Endothelial cell of umbilical vein (primary cell): ENCODE results near the gene ADSL. TPM values are rescaled to one million over a fixed set of nuclear protein-coding genes. Genes with fewer than 3 reads are reported as not detected.

Experiments
- BruUV-seq: library from RNA; stranded (reverse); fragments of 400-500 nt; replicated peaks from 2 replicates; lab custom pipeline; 2021; lab: Mats Ljungman, UMichigan
- CTCF ChIA-PET: fragments of 300-600, 350-600 bp; sonication (Branson Sonifier 250); formaldehyde crosslinking; loops from one replicate; lab custom pipeline; 2021; ENCODE audit warnings: antibody characterized with exemption, inconsistent platforms; lab: Charles Lee
- POLR2A ChIA-PET: fragments of 300-600, 350-600 bp; sonication (Branson Sonifier 250); formaldehyde crosslinking; loops from one replicate; lab custom pipeline; 2021; ENCODE audit warnings: antibody characterized with exemption, inconsistent platforms; lab: Charles Lee
- DNase-seq: peaks from one replicate; pipeline ENCODE4 v3.0.0-alpha.2; 2011; ENCODE audit warnings: low read depth, low spot score
- FAIRE-seq: peaks from 2 replicates; lab custom pipeline; 2011; peaks lifted over from hg19 to GRCh38; lab: Jason Lieb, UNC
- H2AFZ ChIP-seq: 2 replicates; pipeline ENCODE4 v1.6.0; 2012; ENCODE audit warnings: low read depth, low read length, control low read depth, inconsistent platforms
- H3K27ac ChIP-seq: 2 replicates; pipeline ENCODE4 v1.5.1; 2011; ENCODE audit warnings: low read depth, mild to moderate bottlenecking, control low read depth, low read length, moderate library complexity; ENCODE audit not compliant: insufficient read depth
- H3K27me3 ChIP-seq, 2 experiments: 2 replicates each; pipeline versions ENCODE4 v1.6.0 to v1.6.1; 2011; ENCODE audit warnings: low read length in 2 of 2, mixed read lengths in 1 of 2; ENCODE audit not compliant: control insufficient read depth in 2 of 2, insufficient read depth in 2 of 2
- H3K36me3 ChIP-seq, 2 experiments: 2 replicates in 1 of 2; 3 replicates in 1 of 2; pipeline ENCODE4 v1.5.1; 2011; ENCODE audit warnings: low read length in 2 of 2, mild to moderate bottlenecking in 1 of 2, moderate library complexity in 1 of 2; ENCODE audit not compliant: control insufficient read depth in 2 of 2, insufficient read depth in 2 of 2; ENCODE audit errors: extremely low read depth in 1 of 2
- H3K4me1 ChIP-seq: 3 replicates; pipeline ENCODE4 v1.5.1; 2011; ENCODE audit warnings: mild to moderate bottlenecking, low read length; ENCODE audit not compliant: control insufficient read depth, insufficient read depth; ENCODE audit errors: extremely low read depth
- H3K4me2 ChIP-seq: 2 replicates; pipeline ENCODE4 v1.6.1; 2011; ENCODE audit warnings: low read length, control low read depth, mixed read lengths; ENCODE audit not compliant: insufficient read depth
- H3K4me3 ChIP-seq, 3 experiments: fragments of 200-600 bp in 1 of 3; sonication (generic), shearing (Covaris generic) in 1 of 3; replicated peaks in 1 of 3; 2 replicates each; pipeline ENCODE4 v1.5.1; 2011 to 2016; ENCODE audit warnings: control low read depth in 3 of 3, low read length in 3 of 3, mild to moderate bottlenecking in 2 of 3, inconsistent platforms in 1 of 3, low read depth in 1 of 3, moderate library complexity in 1 of 3; ENCODE audit not compliant: insufficient read depth in 1 of 3
- H3K79me2 ChIP-seq: 2 replicates; pipeline ENCODE4 v1.6.0; 2012; ENCODE audit warnings: low read length, inconsistent platforms; ENCODE audit not compliant: control insufficient read depth, insufficient read depth
- H3K9ac ChIP-seq: replicated peaks from 2 replicates; pipeline ENCODE3; 2011; ENCODE audit warnings: low read length, control low read depth; ENCODE audit not compliant: insufficient read depth; ENCODE audit errors: extremely low read depth
- H3K9me1 ChIP-seq: replicated peaks from 3 replicates; pipeline ENCODE4 v1.6.0; 2011; ENCODE audit warnings: mild to moderate bottlenecking, low read length; ENCODE audit not compliant: control insufficient read depth, insufficient read depth; ENCODE audit errors: extremely low read depth
- H3K9me3 ChIP-seq: replicated peaks from 2 replicates; pipeline ENCODE4 v1.5.1; 2012; ENCODE audit warnings: low read length, inconsistent platforms; ENCODE audit not compliant: control insufficient read depth, insufficient read depth
- H4K20me1 ChIP-seq: replicated peaks from 2 replicates; pipeline ENCODE3; 2011; ENCODE audit warnings: mild to moderate bottlenecking, low read length; ENCODE audit not compliant: control insufficient read depth, insufficient read depth; ENCODE audit errors: extremely low read depth
- EZH2 ChIP-seq: IDR thresholded peaks from 2 replicates; pipeline ENCODE4 v1.6.1; 2012; ENCODE audit warnings: borderline replicate concordance, low read depth, mild to moderate bottlenecking, moderate library complexity, low read length, inconsistent platforms; ENCODE audit not compliant: severe bottlenecking
- FOS ChIP-seq: IDR thresholded peaks from 2 replicates; pipeline ENCODE4 v1.6.1; 2011; ENCODE audit warnings: mild to moderate bottlenecking, low read length, moderate library complexity, borderline replicate concordance; ENCODE audit not compliant: insufficient read depth
- GATA2 ChIP-seq: IDR thresholded peaks from 2 replicates; pipeline ENCODE4 v1.7.0; 2011; ENCODE audit warnings: low read depth, mild to moderate bottlenecking, moderate library complexity, mixed read lengths, low read length; ENCODE audit not compliant: insufficient read length, insufficient read depth
- JUN ChIP-seq: IDR thresholded peaks from 2 replicates; pipeline ENCODE4 v1.6.1; 2011; ENCODE audit warnings: borderline replicate concordance, low read depth; ENCODE audit not compliant: insufficient read length, insufficient read depth
- MYC ChIP-seq: IDR thresholded peaks from one replicate; pipeline ENCODE4 v1.6.1; 2011; ENCODE audit warnings: mild to moderate bottlenecking, low read depth, low read length
- POLR2A ChIP-seq: IDR thresholded peaks from 2 replicates; pipeline ENCODE4 v1.6.1; 2012; ENCODE audit warnings: low read depth, mild to moderate bottlenecking, control low read depth, low read length
- dilution Hi-C: fragments of 300-500 bp; cut with MboI; formaldehyde crosslinking; loops from one replicate; pipeline ENCODE4 v1.15.0; 2019; ENCODE audit warnings: low sequenced_read_pairs; ENCODE audit not compliant: extremely low pct_ligation_motif_present
- intact Hi-C: fragments of 100-400 bp; cut with micrococcal nuclease; formaldehyde crosslinking; loops from one replicate; pipeline ENCODE4 v1.10.0; 2022
- polyA plus RNA-seq, 4 experiments: library from polyadenylated mRNA; depleted of rRNA in 3 of 4; stranded (reverse) in 3 of 4; unstranded in 1 of 4; fragments of >200 nt; gene quantifications; 2 replicates each; pipeline versions ENCODE4 v1.2.1 to v1.2.3, GENCODE V29; 2011 to 2012; ENCODE audit warnings: missing spikeins in 1 of 4
- total RNA-seq: library from RNA; stranded (reverse); gene quantifications from 2 replicates; pipeline ENCODE4 v1.2.3, GENCODE V29; 2021
- TF ChIP-seq, protein P1 (sequence below), 2 donors: IDR thresholded peaks; 1 replicate in 1 of 2; 2 replicates in 1 of 2; pipeline ENCODE4 v1.5.1; 2011; ENCODE audit warnings: low read length in 2 of 2, mild to moderate bottlenecking in 2 of 2, moderate library complexity in 2 of 2, control low read depth in 1 of 2, inconsistent platforms in 1 of 2, low read depth in 1 of 2; ENCODE audit not compliant: insufficient read depth in 1 of 2; ENCODE audit errors: extremely low read depth in 1 of 2
- TF ChIP-seq, protein P2 (sequence below): IDR thresholded peaks from 2 replicates; pipeline ENCODE4 v1.6.1; 2011; ENCODE audit not compliant: insufficient read depth, insufficient read length

The ADSL gene
- total and polyA plus RNA-seq, 2 donors (not counting 3 experiments of a cell fraction or from before 2014, with no cell fraction given) = 103 to 141 TPM

DNA sequence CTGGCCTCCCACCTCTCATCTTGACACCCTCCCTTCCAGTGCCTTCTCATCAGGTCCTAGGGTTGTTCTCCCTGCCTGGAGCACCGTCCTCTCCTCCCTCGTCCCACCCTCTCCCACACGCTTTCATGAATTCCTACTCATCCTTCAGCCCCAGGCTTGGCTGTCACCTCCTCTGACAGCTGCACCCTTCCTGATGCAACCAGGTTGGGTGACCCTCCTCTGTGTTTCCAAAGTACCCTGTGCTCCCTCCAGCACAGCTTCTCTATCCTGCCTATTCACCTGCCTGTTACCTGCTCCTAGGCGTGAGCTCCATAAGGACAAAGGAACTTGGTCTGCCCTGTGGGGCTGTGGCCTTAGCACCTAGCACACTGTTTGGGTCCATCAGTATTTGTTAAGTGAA, 82.5 kb downstream of the ADSL start:
- Histone ChIP-seq H3K36me3 (peaks cover 0 to 38% of the 10 kb centered on the region in 2 experiments), H4K20me1 (no peaks in the 10 kb centered on the region), H3K9me3 (no peaks in the 10 kb centered on the region), H3K4me1 (no peaks in the 10 kb centered on the region), H3K4me3 (no peak overlapping the region), H2AFZ (no peak overlapping the region), H3K9me1 (no peaks in the 10 kb centered on the region), H3K79me2 (no peaks in the 10 kb centered on the region), H3K27ac (no peak overlapping the region), H3K4me2 (no peak overlapping the region), H3K27me3 (no peaks in the 10 kb centered on the region), H3K9ac (no peak overlapping the region)
- intact Hi-C loops = no loop called here
- dilution Hi-C loops = no loop called here
- TF ChIP-seq EZH2 (no peak), GATA2 (no peak), POLR2A (no peak), MYC (no peak), JUN (no peak), FOS (no peak)
- TF ChIP-seq, protein P1, sequence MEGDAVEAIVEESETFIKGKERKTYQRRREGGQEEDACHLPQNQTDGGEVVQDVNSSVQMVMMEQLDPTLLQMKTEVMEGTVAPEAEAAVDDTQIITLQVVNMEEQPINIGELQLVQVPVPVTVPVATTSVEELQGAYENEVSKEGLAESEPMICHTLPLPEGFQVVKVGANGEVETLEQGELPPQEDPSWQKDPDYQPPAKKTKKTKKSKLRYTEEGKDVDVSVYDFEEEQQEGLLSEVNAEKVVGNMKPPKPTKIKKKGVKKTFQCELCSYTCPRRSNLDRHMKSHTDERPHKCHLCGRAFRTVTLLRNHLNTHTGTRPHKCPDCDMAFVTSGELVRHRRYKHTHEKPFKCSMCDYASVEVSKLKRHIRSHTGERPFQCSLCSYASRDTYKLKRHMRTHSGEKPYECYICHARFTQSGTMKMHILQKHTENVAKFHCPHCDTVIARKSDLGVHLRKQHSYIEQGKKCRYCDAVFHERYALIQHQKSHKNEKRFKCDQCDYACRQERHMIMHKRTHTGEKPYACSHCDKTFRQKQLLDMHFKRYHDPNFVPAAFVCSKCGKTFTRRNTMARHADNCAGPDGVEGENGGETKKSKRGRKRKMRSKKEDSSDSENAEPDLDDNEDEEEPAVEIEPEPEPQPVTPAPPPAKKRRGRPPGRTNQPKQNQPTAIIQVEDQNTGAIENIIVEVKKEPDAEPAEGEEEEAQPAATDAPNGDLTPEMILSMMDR (IDR thresholded peaks at IDR 0.05; ENCODE audit: extremely low read depth in 1 of 2, insufficient read depth in 1 of 2, low read depth in 1 of 2, low read length in 2 of 2) = no peak
- TF ChIP-seq, protein P2, sequence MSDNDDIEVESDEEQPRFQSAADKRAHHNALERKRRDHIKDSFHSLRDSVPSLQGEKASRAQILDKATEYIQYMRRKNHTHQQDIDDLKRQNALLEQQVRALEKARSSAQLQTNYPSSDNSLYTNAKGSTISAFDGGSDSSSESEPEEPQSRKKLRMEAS = no peak
- POLR2A ChIA-PET = no interaction called here
- no peak for FAIRE-seq
- BruUV-seq = no TSS peak
- CTCF ChIA-PET = interaction anchor here (0.8 to 1.9 kb wide), 2 partner anchors 8 to 218 kb away, joined by 5 to 6 read pairs; no protein-coding TSS in a partner anchor
- no peak for DNase-seq
